ENCODE measurements around the gene SERPINA1. TPM values are rescaled to one million over a fixed set of nuclear protein-coding genes. Genes with fewer than 3 reads are reported as not detected.

The SERPINA1 gene
- total RNA-seq, 1 experiment from 2014 or later, result 235 TPM

GRCh38 chr14:94329857-94330256 lies 58.5 kb downstream of the SERPINA1 start:
- DNase-seq, result no peak
- no peak overlapping the region for H3K27ac Mint-ChIP-seq (ENCODE audit: unreplicated experiment)
- CTCF ChIA-PET, result interaction anchor here (0.6 kb wide), 1 partner anchor 281 kb away, joined by 5 read pairs; no protein-coding TSS in a partner anchor
- no peak overlapping the region for H3K4me3 Mint-ChIP-seq (ENCODE audit: low read depth, unreplicated experiment)
- no TSS peak for BruUV-seq (replicated peaks)
- H3K27me3 Mint-ChIP-seq (ENCODE audit: unreplicated experiment), result no peaks in the 10 kb centered on the region
- H3K4me1 Mint-ChIP-seq (ENCODE audit: low read depth, unreplicated experiment), result no peaks in the 10 kb centered on the region
- no peaks in the 10 kb centered on the region for H3K36me3 Mint-ChIP-seq (ENCODE audit: insufficient read depth, unreplicated experiment)
- no peak for TF ChIP-seq CTCF (IDR thresholded peaks at IDR 0.05; ENCODE audit: unreplicated experiment)
- H3K9me3 Mint-ChIP-seq (ENCODE audit: low read depth, unreplicated experiment), result no peaks in the 10 kb centered on the region
- intact Hi-C loops (cut with micrococcal nuclease; ENCODE audit: unreplicated experiment), result no loop called here

- Mint-ChIP-seq H3K36me3 (ENCODE audit: insufficient read depth, unreplicated experiment) (no peaks in the 10 kb centered on the region), H3K27ac (ENCODE audit: unreplicated experiment) (no peak overlapping the region), H3K27me3 (ENCODE audit: unreplicated experiment) (no peaks in the 10 kb centered on the region), H3K4me1 (ENCODE audit: low read depth, unreplicated experiment) (peaks cover 12% of the 10 kb centered on the region), H3K4me3 (ENCODE audit: low read depth, unreplicated experiment) (no peak overlapping the region), H3K9me3 (ENCODE audit: low read depth, unreplicated experiment) (no peaks in the 10 kb centered on the region)
- no TSS peak for BruUV-seq (replicated peaks)
- CTCF ChIA-PET, result no interaction called here
- no peak for DNase-seq
- intact Hi-C loops (cut with micrococcal nuclease; ENCODE audit: unreplicated experiment), result no loop called here
- no peak for TF ChIP-seq CTCF (IDR thresholded peaks at IDR 0.05; ENCODE audit: unreplicated experiment)
Measured at GRCh38 chr14:94328196-94328595, 60.2 kb downstream of the SERPINA1 start.

Other genes with a start within 250 kb of the SERPINA1 start
- 0.10 and 0.78 TPM in 2 replicates for gene PPP4R4, start 214.3 kb downstream of the SERPINA1 start, total RNA-seq (2022)
- gene SERPINA10, start 95.3 kb downstream of the SERPINA1 start, total RNA-seq (2022), result not detected in 2 replicates
- 4.5 and 5.8 TPM in 2 replicates for gene SERPINA6, start 65.3 kb downstream of the SERPINA1 start, total RNA-seq (2022)
- not detected in 2 replicates for gene SERPINA2, start 21.9 kb downstream of the SERPINA1 start, total RNA-seq (2022)
- gene SERPINA11, start 64.2 kb upstream of the SERPINA1 start, total RNA-seq (2022), result not detected in 2 replicates
- not detected in 2 replicates for gene SERPINA9, start 87.6 kb upstream of the SERPINA1 start, total RNA-seq (2022)
- gene SERPINA12, start 120.9 kb upstream of the SERPINA1 start, total RNA-seq (2022), result not detected in 2 replicates
- 9.8 and 17.3 TPM in 2 replicates for gene SERPINA4, start 172.8 kb upstream of the SERPINA1 start, total RNA-seq (2022)
- 20.7 and 21.6 TPM in 2 replicates for gene SERPINA5, start 192.8 kb upstream of the SERPINA1 start, total RNA-seq (2022)
- gene SERPINA3, start 223.8 kb upstream of the SERPINA1 start, total RNA-seq (2022), result 1,748 and 2,914 TPM in 2 replicates